Measurements from ENCODE around the gene ZNF330.

- TF ChIP-seq POLR2AphosphoS5 (IDR thresholded peaks at IDR 0.05) (no peak), POLR2A (IDR thresholded peaks at IDR 0.05) (no peak), CTCF (IDR thresholded peaks at IDR 0.05 in 8 of 11, conservative IDR thresholded peaks at IDR 0.05 in 3 of 11) (no peak)
These were observed 41.0 kb upstream of the ZNF330 start for GRCh38 chr4:141179474-141180373.

All from spleen (tissue), 7 donors.